Measurements from ENCODE around the gene KCNMA1.

The KCNMA1 gene

DNA sequence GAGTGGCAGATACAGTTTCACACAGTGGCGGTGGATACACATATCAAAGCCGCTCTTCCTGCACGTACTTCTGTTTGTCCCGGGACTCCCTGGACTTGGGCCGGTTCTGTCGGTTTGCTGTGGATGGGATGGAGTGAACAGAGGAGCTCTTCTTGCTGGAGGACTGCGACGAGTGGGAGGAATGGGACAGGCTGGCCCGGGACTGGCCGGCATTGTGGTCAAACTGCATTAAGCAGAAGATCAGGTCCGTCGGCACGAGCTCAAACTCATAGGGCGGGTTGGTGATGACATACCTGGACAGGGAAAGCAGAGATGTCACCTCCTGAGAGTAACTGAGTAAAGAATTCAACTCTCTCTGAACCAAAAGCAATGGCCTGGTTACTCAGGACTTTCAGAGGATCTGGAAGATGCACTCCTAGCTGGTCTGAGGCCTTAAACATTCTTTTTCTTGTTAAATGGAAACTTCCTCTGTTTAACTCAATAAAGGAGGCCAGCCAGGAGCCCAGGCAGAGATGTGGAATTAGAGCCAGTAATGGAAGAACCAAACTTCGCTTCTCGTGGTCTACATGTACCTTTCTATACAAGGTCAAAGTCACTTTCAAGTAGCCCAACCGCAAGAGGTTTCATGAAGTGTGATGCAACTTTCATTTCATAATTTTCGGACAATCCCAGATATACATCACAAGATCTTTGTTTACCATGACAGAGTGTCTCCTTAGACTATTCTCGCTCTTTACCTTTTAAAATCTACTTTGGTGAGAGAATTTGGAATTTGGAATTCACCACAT, 750.2 kb downstream of the KCNMA1 start:
- DNase-seq (ENCODE audit: low spot score) = no peak

- no peak for DNase-seq (ENCODE audit: low spot score)
Measured at GRCh38 chr10:76885816-76886215, 751.8 kb downstream of the KCNMA1 start.

- DNase-seq (ENCODE audit: low spot score) = no peak
Measured at GRCh38 chr10:76884673-76885275, 752.8 kb downstream of the KCNMA1 start.

- DNase-seq (ENCODE audit: low spot score) = no peak
Measured at GRCh38 chr10:76883596-76883995, 754.0 kb downstream of the KCNMA1 start.

DNA sequence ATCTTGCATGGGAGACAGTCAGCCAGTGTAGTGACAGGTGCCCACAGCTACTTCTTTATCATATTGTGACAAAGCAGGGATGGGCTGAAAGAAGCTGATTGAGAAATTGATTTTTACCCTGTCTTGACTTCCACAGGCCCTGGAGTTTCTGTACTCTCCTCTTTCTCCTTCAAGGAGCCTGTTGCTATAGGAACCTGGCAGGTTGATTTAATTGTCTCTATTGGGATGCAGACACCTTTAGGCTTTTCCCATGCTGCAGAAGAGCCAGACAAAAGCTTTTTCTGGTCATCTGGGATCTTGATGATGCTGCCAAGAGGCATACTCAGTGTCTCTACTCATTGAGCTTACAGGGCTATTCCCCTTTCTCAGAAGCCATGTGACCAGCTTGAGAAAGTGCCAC, 754.8 kb downstream of the KCNMA1 start:
- no peak for DNase-seq (ENCODE audit: low spot score)

DNA sequence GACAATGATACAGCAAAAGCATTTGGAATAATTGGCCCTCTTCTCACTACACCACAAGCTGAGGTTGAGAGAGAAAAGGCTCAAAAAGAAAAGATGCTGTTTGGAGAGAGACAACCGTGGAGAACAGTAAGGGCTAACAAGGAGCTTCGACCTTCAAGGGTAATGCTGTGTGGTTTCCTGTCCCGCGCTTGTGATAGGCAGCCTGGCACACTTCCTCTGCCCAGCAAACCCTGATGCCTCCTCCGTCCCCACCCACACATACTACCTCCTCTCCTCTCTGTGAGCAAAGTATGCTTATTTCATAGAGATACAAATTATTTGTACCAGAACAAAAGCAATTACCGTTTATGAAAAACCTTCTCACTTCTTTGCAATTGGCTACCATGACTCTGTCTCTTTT, 755.4 kb downstream of the KCNMA1 start:
- DNase-seq (ENCODE audit: low spot score) = no peak

- DNase-seq (ENCODE audit: low spot score) = peak; percentile 11
Measured at GRCh38 chr10:76881477-76882220, 756.0 kb downstream of the KCNMA1 start.

- no peak for DNase-seq (ENCODE audit: low spot score)
Measured at GRCh38 chr10:76880931-76881330, 756.7 kb downstream of the KCNMA1 start.

GRCh38 chr10:76879116-76879913, 758.3 kb downstream of the KCNMA1 start:
- DNase-seq (ENCODE audit: low spot score) = no peak

DNA sequence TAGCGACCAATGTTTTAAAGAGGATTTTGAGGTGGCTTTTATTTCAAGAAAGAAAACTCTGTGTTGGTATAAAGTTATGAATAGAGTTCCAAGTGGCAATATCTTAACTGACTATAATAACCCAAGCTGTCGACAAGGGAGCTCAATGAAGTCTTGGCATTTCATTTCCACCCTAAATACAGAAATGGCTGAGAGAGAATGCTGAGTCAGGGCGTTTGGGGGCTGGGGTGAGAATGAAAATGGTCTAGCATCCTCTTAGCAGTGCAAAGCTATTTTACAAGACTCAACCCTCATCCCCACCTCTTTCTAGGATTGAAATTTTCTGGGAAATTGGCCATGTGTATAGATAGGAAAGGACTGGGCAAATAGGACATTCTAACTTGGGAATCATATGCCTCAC, 759.1 kb downstream of the KCNMA1 start:
- DNase-seq (ENCODE audit: low spot score) = no peak

DNA sequence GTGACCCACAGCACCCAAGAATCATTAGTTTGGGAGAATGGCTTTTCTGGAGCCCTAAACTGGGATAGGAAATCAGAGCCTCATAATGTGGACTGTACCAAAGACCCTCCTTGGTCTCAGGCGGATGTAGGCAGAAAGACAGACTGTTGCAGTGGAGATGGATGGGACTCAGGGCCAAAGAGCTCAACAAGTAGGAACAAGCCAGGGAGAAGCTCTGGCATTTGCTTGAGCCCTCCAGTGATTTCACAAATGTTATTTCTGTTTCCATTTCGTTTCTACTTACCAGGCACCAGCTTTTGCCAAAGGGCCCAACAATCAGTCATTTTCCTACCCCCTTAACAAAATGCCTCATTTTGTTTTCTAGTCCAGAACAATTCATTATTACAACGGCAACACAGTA, 762.7 kb downstream of the KCNMA1 start:
- no peak for DNase-seq (ENCODE audit: low spot score)

- DNase-seq (ENCODE audit: low spot score) = no peak
Measured at GRCh38 chr10:76874176-76874575, 763.4 kb downstream of the KCNMA1 start.

DNA sequence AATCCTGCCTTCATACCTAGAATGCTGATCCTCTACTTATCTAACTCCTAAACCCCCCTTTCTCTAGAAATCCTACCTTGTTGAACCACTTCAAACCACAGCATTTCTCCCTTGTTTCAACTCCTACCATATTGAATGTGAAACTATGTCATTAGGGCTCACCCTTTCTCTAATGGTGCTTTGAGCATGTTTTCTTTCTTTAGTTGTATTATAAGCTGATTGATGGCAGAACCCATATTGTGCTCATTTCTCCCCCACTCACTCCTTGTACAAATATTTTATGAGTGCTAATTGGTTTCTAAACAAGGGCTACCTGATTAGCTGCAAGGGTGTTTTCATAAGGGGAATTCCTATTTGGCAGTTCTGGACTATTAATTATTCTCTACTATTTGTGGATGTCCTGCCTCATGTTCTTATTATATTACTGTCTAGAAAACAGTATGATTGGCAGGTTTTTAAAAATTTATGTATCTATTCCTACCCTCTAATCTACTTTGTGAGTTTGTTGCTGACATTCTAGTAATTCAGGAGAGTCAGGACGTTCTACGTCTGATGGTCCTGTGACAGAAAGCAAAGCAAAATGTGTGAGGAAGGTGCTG, 765.8 kb downstream of the KCNMA1 start:
- DNase-seq (ENCODE audit: low spot score) = no peak

DNA sequence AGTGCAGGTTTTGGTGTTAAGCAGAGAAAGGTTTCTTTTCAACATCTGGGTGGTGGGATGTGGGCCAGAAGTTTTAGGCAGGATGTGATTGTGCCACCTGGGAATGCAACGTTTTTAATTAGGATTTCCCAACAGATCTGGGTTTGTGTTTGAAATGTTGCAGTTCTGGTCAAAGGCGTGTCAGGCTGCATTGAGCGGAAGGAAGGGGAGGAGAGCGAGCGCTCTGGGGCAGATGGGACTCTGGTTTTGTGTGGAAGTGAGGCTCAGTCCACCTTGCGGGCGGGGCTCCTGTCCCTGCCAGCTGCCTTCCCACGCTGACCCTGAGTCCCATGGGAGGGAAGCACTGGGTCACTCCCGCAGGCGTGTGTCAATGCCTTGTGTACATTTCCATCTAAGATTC, 767.7 kb downstream of the KCNMA1 start:
- no peak for DNase-seq (ENCODE audit: low spot score)

- no peak for DNase-seq (ENCODE audit: low spot score)
Measured at GRCh38 chr10:76868098-76868977, 769.3 kb downstream of the KCNMA1 start.

GRCh38 chr10:76866841-76867586, 770.6 kb downstream of the KCNMA1 start:
- DNase-seq (ENCODE audit: low spot score) = no peak

DNA sequence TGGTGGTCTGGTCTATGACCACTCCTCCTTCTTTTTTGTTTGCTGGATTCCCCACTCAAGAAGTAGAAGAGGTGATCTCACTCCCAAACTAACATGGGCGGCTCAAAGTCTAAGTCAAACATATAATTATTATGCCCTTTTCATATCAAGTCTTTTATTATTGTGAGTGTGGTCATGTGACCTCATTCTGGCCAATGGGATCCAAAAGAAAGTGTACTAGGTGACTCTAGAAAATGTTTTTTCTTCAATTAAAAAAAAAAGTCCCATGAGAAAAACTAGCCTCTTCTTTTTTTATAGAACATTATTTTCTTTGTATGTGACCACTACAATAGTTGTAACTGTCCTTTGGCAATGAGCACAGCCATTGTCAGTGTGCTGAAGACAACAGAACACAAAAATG, 772.7 kb downstream of the KCNMA1 start:
- no peak for DNase-seq (ENCODE audit: low spot score)

DNA sequence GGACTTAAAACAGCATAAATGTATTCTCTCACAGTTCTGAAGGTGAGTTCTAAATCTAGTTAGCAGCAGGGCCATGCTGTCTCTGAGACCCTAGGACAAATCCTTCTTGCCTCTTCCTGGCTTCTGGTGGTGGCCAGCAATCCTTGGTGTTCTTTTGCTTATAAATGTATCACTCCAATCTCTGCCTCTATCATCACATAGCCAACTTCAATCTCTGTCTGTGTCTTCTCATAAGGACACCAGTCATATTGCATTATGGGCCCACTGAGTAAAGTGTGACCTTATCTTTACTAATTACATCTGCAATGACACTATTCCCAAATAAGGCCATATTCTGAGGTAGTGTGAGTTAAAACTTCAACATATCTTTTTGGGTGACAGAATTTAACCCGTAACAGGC, 778.9 kb downstream of the KCNMA1 start:
- DNase-seq (ENCODE audit: low spot score) = no peak

GRCh38 chr10:76840802-76841201, 796.8 kb downstream of the KCNMA1 start:
- no peak for DNase-seq (ENCODE audit: low spot score)

DNA sequence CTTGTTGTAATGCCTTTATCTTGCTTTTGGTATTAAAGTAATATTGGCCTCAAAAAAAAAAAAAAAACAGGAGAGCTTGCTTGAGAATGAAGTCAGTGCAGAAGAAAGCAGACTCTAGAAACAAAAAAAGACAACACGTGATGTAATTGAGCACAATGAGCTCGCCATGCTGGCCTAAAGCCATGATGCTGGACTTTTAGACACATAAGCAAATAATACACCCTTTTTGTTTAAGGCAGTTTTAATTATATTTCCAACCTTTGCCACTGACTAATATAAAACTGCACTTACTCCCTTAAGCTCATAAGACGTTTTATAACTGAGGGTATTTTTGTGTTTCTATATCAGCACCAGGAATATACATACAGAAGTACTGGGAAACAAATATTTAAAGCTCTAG, 798.3 kb downstream of the KCNMA1 start:
- DNase-seq (ENCODE audit: low spot score) = no peak
